ENCODE data around the gene ZMYM3. TPM values are rescaled to one million over a fixed set of nuclear protein-coding genes. Genes with fewer than 3 reads are reported as not detected.

ZMYM3 gene
- total RNA-seq, 1 experiment from 2014 or later, result 32.9 TPM

DNA sequence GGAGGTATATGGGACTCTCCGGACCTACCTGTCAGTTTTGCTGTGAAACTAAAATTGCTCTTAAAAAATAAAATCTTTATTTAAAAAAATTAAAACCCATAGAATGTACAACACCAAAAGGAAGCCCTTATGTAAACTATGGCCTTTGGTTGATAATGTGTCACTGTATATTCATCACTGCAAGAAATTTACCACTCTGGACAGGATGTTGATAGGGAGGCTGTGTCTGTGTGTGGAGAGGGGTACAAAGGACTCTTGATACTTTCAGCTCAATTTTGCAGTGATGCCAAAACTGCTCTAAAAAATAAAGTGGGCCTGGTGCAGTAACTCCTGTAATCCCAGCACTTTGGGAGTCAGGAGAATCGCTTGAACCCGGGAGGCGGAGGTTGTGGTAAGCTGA, 2.9 kb upstream of the ZMYM3 start:
- Histone ChIP-seq H3K36me3 (ENCODE audit: control insufficient read depth in 1 of 2, insufficient read depth in 2 of 2, low read length in 2 of 2) (no peaks in the 10 kb centered on the region), H4K20me1 (ENCODE audit: insufficient read depth) (no peaks in the 10 kb centered on the region), H3K27ac (ENCODE audit: low read depth, low read length) (no peak overlapping the region), H3K4me2 (ENCODE audit: low read length) (no peak overlapping the region), H3K9me2 (ENCODE audit: insufficient read depth) (no peaks in the 10 kb centered on the region), H3K4me1 (ENCODE audit: control insufficient read depth in 1 of 2, insufficient read depth in 2 of 2, low read length in 2 of 2) (peaks cover 13 to 19% of the 10 kb centered on the region in 2 experiments), H3K9me3 (ENCODE audit: control insufficient read depth in 1 of 2, insufficient read depth in 1 of 2, low read depth in 1 of 2, low read length in 2 of 2) (no peaks in the 10 kb centered on the region), H2AFZ (ENCODE audit: low read depth, low read length, poor library complexity, severe bottlenecking) (no peak overlapping the region), H3K9ac (ENCODE audit: low read length) (no peak overlapping the region), H3K4me3 (replicated peaks in 1 of 2; ENCODE audit: low read depth in 1 of 2, low read length in 2 of 2) (no peak overlapping the region), H3K27me3 (ENCODE audit: insufficient read depth, low read length) (no peaks in the 10 kb centered on the region), H3K79me2 (ENCODE audit: insufficient read depth, low read length) (no peaks in the 10 kb centered on the region)
- ChIA-PET CTCF (no interaction called here), RAD21 (ENCODE audit: low non-redundant PET in 1 of 2, low total read pairs in 2 of 2, uncharacterized antibody in 2 of 2, unreplicated experiment in 2 of 2) (no interaction called here), POLR2A (no interaction called here)
- no TSS peak for BruUV-seq (replicated peaks)
- TF ChIP-seq POLR2A (IDR thresholded peaks at IDR 0.05; ENCODE audit: borderline replicate concordance, extremely low read depth, insufficient read depth, insufficient read length), result no peak
- TF ChIP-seq CBX3 (IDR thresholded peaks at IDR 0.05; ENCODE audit: low read depth), result no peak
- TF ChIP-seq, protein P1, sequence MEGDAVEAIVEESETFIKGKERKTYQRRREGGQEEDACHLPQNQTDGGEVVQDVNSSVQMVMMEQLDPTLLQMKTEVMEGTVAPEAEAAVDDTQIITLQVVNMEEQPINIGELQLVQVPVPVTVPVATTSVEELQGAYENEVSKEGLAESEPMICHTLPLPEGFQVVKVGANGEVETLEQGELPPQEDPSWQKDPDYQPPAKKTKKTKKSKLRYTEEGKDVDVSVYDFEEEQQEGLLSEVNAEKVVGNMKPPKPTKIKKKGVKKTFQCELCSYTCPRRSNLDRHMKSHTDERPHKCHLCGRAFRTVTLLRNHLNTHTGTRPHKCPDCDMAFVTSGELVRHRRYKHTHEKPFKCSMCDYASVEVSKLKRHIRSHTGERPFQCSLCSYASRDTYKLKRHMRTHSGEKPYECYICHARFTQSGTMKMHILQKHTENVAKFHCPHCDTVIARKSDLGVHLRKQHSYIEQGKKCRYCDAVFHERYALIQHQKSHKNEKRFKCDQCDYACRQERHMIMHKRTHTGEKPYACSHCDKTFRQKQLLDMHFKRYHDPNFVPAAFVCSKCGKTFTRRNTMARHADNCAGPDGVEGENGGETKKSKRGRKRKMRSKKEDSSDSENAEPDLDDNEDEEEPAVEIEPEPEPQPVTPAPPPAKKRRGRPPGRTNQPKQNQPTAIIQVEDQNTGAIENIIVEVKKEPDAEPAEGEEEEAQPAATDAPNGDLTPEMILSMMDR (IDR thresholded peaks at IDR 0.05 in 2 of 3, conservative IDR thresholded peaks at IDR 0.05 in 1 of 3; ENCODE audit: borderline replicate concordance in 1 of 3, insufficient read depth in 1 of 3, low read depth in 2 of 3, low read length in 2 of 3), result no peak
- TF ChIP-seq CEBPB (IDR thresholded peaks at IDR 0.05; ENCODE audit: low read depth), result no peak
- TF ChIP-seq, protein P2, sequence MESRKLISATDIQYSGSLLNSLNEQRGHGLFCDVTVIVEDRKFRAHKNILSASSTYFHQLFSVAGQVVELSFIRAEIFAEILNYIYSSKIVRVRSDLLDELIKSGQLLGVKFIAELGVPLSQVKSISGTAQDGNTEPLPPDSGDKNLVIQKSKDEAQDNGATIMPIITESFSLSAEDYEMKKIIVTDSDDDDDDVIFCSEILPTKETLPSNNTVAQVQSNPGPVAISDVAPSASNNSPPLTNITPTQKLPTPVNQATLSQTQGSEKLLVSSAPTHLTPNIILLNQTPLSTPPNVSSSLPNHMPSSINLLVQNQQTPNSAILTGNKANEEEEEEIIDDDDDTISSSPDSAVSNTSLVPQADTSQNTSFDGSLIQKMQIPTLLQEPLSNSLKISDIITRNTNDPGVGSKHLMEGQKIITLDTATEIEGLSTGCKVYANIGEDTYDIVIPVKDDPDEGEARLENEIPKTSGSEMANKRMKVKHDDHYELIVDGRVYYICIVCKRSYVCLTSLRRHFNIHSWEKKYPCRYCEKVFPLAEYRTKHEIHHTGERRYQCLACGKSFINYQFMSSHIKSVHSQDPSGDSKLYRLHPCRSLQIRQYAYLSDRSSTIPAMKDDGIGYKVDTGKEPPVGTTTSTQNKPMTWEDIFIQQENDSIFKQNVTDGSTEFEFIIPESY (IDR thresholded peaks at IDR 0.05; ENCODE audit: extremely low read depth, insufficient replicate concordance, low read length), result no peak
- TF ChIP-seq ZFX (IDR thresholded peaks at IDR 0.05), result no peak
- TF ChIP-seq SIN3A (IDR thresholded peaks at IDR 0.05; ENCODE audit: low read depth), result no peak
- no peak for TF ChIP-seq SP1 (IDR thresholded peaks at IDR 0.05; ENCODE audit: low read depth)
- no peak for DNase-seq (ENCODE audit: low read depth, low spot score)
- ATAC-seq, result no peak
- intact Hi-C loops (cut with micrococcal nuclease), result no loop called here

All from HCT116 (cell line).